ENCODE results near the gene PGR. TPM values are rescaled to one million over a fixed set of nuclear protein-coding genes. Genes with fewer than 3 reads are reported as not detected.
"Not testable (repeated sequence)": the region's sequence is repeated elsewhere in the genome, so short reads cannot be mapped to it uniquely, and the experiment has no call there.

PGR gene
- total RNA-seq, 1 donor from 2014 or later, result 1.0 TPM

GRCh38 chr11:101082813-101083212, 46.8 kb downstream of the PGR start:
- DNase-seq (ENCODE audit: low spot score), result no peak

- no peak for DNase-seq (ENCODE audit: low spot score)
Measured at GRCh38 chr11:101063706-101064105, 65.9 kb downstream of the PGR start.

GRCh38 chr11:101061606-101062005, 68.0 kb downstream of the PGR start:
- no peak for DNase-seq (ENCODE audit: low spot score)

- no peak for DNase-seq (ENCODE audit: low spot score)
Measured at GRCh38 chr11:101059331-101059730, 70.3 kb downstream of the PGR start.

GRCh38 chr11:101053492-101053891, 76.1 kb downstream of the PGR start:
- DNase-seq (ENCODE audit: low spot score), result no peak

- DNase-seq (ENCODE audit: low spot score), result no peak
Measured at GRCh38 chr11:101051677-101052076, 77.9 kb downstream of the PGR start.

- no peak for DNase-seq (ENCODE audit: low spot score)
Measured at GRCh38 chr11:101049813-101050212, 79.8 kb downstream of the PGR start.

GRCh38 chr11:101049123-101049522, 80.5 kb downstream of the PGR start:
- no peak for DNase-seq (ENCODE audit: low spot score)

- DNase-seq (ENCODE audit: low spot score), result no peak
Measured at GRCh38 chr11:101048479-101048878, 81.1 kb downstream of the PGR start.

- no peak for DNase-seq (ENCODE audit: low spot score)
Measured at GRCh38 chr11:101046947-101047346, 82.7 kb downstream of the PGR start.

GRCh38 chr11:101045415-101045814, 84.2 kb downstream of the PGR start:
- DNase-seq (ENCODE audit: low spot score), result no peak

GRCh38 chr11:101043940-101044339, 85.7 kb downstream of the PGR start:
- DNase-seq (ENCODE audit: low spot score), result no peak

- no peak for DNase-seq (ENCODE audit: low spot score)
Measured at GRCh38 chr11:101035872-101036271, 93.7 kb downstream of the PGR start.

GRCh38 chr11:101034076-101034475, 95.5 kb downstream of the PGR start:
- peak; percentile 15 for DNase-seq (ENCODE audit: low spot score)

- no peak for DNase-seq (ENCODE audit: low spot score)
Measured at GRCh38 chr11:101032991-101033390, 96.6 kb downstream of the PGR start.

- no peak for DNase-seq (ENCODE audit: low spot score)
Measured at GRCh38 chr11:101031713-101032112, 97.9 kb downstream of the PGR start.

- DNase-seq (ENCODE audit: low spot score), result no peak
Measured at GRCh38 chr11:101030692-101031091, 98.9 kb downstream of the PGR start.

- DNase-seq (ENCODE audit: low spot score), result no peak
Measured at GRCh38 chr11:101030015-101030414, 99.6 kb downstream of the PGR start.

- DNase-seq (ENCODE audit: low spot score), result no peak
Measured at GRCh38 chr11:101028644-101029043, 101.0 kb downstream of the PGR start.

GRCh38 chr11:101022256-101022655, 107.4 kb downstream of the PGR start:
- DNase-seq (ENCODE audit: low spot score), result no peak

GRCh38 chr11:101019870-101020269, 109.7 kb downstream of the PGR start:
- no peak for DNase-seq (ENCODE audit: low spot score)

GRCh38 chr11:101014600-101015285, 114.9 kb downstream of the PGR start:
- DNase-seq (ENCODE audit: low spot score), result no peak

- not testable (repeated sequence) for DNase-seq (ENCODE audit: low spot score)
Measured at GRCh38 chr11:101013702-101014101, 115.9 kb downstream of the PGR start.

GRCh38 chr11:101011881-101012280, 117.7 kb downstream of the PGR start:
- no peak for DNase-seq (ENCODE audit: low spot score)

Data from mucosa of gallbladder (tissue), 1 donor.